Smooth muscle cell (in vitro differentiated cells): ENCODE data around the gene LRP1B. TPM values are rescaled to one million over a fixed set of nuclear protein-coding genes. Genes with fewer than 3 reads are reported as not detected.

Source experiments
- DNase-seq: peaks from one replicate; lab custom pipeline; 2025; ENCODE audit not compliant: unreplicated experiment; lab: John Stamatoyannopoulos, UW
- H2AFZ ChIP-seq: fragments of 200-600 bp; sonication (generic); 2 replicates; pipeline ENCODE4 v1.6.0; 2016; ENCODE audit warnings: antibody characterized with exemption, low read depth, mild to moderate bottlenecking
- H3F3A ChIP-seq: fragments of 200-600 bp; sonication (generic); 2 replicates; pipeline ENCODE4 v1.6.0; 2017; ENCODE audit warnings: antibody characterized with exemption, low read depth
- H3K27ac ChIP-seq: fragments of 200-600 bp; sonication (generic); 2 replicates; pipeline ENCODE4 v1.5.1; 2016; ENCODE audit warnings: low read depth, mild to moderate bottlenecking
- H3K27me3 ChIP-seq: fragments of 200-600 bp; sonication (generic); 2 replicates; pipeline ENCODE4 v1.6.1; 2016; ENCODE audit warnings: low read depth, mild to moderate bottlenecking
- H3K36me3 ChIP-seq: fragments of 200-600 bp; sonication (generic); 2 replicates; pipeline ENCODE4 v1.5.1; 2016; ENCODE audit warnings: low read depth
- H3K4me1 ChIP-seq: fragments of 200-600 bp; sonication (generic); 2 replicates; pipeline ENCODE4 v1.5.1; 2016; ENCODE audit warnings: low read depth
- H3K4me2 ChIP-seq: fragments of 200-600 bp; sonication (generic); 2 replicates; pipeline ENCODE4 v1.6.0; 2016; ENCODE audit warnings: mild to moderate bottlenecking
- H3K4me3 ChIP-seq: fragments of 200-600 bp; sonication (generic); 2 replicates; pipeline ENCODE4 v1.5.1; 2016; ENCODE audit warnings: mild to moderate bottlenecking
- H3K79me2 ChIP-seq: fragments of 200-600 bp; sonication (generic); 2 replicates; pipeline ENCODE4 v1.6.0; 2016; ENCODE audit warnings: low read depth, mild to moderate bottlenecking
- H3K9ac ChIP-seq: fragments of 200-600 bp; sonication (generic); 2 replicates; pipeline ENCODE4 v1.6.0; 2016; ENCODE audit warnings: low read depth
- H3K9me3 ChIP-seq: fragments of 200-600 bp; sonication (generic); replicated peaks from 2 replicates; pipeline ENCODE4 v1.5.1; 2016; ENCODE audit warnings: low read depth
- H4K20me1 ChIP-seq: fragments of 200-600 bp; sonication (generic); 2 replicates; pipeline ENCODE4 v1.6.0; 2016; ENCODE audit warnings: low read depth
- WGBS: methylation state at CpG from one replicate; pipeline ENCODE4 v1.1.7; 2016; ENCODE audit warnings: low lambda C conversion rate; 5-methylcytosine and 5-hydroxymethylcytosine counted together
- polyA plus RNA-seq: library from polyadenylated mRNA; unstranded; fragments of >200 nt; fragmentation: Nextera tagmentation; extraction: Ambion mirVana; gene quantifications from 2 replicates; pipeline ENCODE4 v1.2.1, GENCODE V29; 2016
- total RNA-seq: library from RNA; depleted of rRNA; stranded (reverse); fragments of >200 nt; gene quantifications from 2 replicates; pipeline ENCODE4 v1.2.3, GENCODE V29; 2014
- TF ChIP-seq, protein P1 (sequence below): fragments of 200-600 bp; sonication (generic); IDR thresholded peaks from 2 replicates; pipeline ENCODE4 v1.5.1; 2017; ENCODE audit warnings: borderline replicate concordance, mild to moderate bottlenecking, antibody characterized with exemption; ENCODE audit not compliant: insufficient read depth, poor library complexity, severe bottlenecking

Gene LRP1B
- total RNA-seq (1.1 and 2.9 TPM in 2 replicates), polyA plus RNA-seq (0.08 and 1.2 TPM in 2 replicates)

GRCh38 chr2:142131010-142131669 lies at the start of gene LRP1B:
LRP1B (minus strand) TSS chr2:142131016; CDS start chr2:142130729, 287 bp downstream.
- Histone ChIP-seq H3K36me3 (no peaks in the 10 kb centered on the region), H3K79me2 (no peaks in the 10 kb centered on the region), H3K27ac (no peak within 1 kb of the TSS), H3K4me1 (peaks cover 6% of the 10 kb centered on the region), H4K20me1 (no peaks in the 10 kb centered on the region), H3F3A (no peaks in the 10 kb centered on the region), H3K9ac (peak within 1 kb of the TSS; percentile 59), H3K9me3 (no peaks in the 10 kb centered on the region), H2AFZ (peak within 1 kb of the TSS; percentile 87), H3K4me2 (peak within 1 kb of the TSS; percentile 95), H3K27me3 (peaks cover 23% of the 10 kb centered on the region), H3K4me3 (peak within 1 kb of the TSS; percentile 65)
- TF ChIP-seq, protein P1, sequence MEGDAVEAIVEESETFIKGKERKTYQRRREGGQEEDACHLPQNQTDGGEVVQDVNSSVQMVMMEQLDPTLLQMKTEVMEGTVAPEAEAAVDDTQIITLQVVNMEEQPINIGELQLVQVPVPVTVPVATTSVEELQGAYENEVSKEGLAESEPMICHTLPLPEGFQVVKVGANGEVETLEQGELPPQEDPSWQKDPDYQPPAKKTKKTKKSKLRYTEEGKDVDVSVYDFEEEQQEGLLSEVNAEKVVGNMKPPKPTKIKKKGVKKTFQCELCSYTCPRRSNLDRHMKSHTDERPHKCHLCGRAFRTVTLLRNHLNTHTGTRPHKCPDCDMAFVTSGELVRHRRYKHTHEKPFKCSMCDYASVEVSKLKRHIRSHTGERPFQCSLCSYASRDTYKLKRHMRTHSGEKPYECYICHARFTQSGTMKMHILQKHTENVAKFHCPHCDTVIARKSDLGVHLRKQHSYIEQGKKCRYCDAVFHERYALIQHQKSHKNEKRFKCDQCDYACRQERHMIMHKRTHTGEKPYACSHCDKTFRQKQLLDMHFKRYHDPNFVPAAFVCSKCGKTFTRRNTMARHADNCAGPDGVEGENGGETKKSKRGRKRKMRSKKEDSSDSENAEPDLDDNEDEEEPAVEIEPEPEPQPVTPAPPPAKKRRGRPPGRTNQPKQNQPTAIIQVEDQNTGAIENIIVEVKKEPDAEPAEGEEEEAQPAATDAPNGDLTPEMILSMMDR: no peak
- no peak for DNase-seq
- WGBS: 2% methylated on average over 21 of the region's 21 CpGs

DNA sequence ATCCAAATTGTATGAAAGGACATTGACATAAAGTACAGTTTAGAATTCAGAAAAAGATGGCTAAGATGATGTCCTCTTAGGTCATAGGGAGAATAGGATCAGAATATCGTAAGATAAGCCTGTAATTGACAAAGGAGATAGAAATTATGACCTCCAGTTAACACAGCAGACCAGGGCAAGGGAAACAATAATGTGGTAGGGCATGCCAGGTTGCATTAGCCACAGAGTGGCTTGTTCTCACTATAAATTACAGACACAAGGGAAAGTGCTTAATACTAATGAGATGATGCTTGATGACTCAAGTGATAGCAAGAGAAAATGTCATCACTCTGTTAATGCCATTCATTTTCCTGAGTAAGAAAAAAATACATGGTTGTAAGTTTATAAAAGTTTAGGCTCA lies 48.9 kb upstream of the LRP1B start:
- no peaks in the 10 kb centered on the region for H3F3A ChIP-seq
- no peak overlapping the region for H2AFZ ChIP-seq
- no peak overlapping the region for H3K27ac ChIP-seq
- no peaks in the 10 kb centered on the region for H3K36me3 ChIP-seq
- 83% methylated on average over 1 of the region's 1 CpG for WGBS
- no peak overlapping the region for H3K4me3 ChIP-seq
- H3K27me3 ChIP-seq: no peaks in the 10 kb centered on the region
- TF ChIP-seq, protein P1: no peak
- H4K20me1 ChIP-seq: no peaks in the 10 kb centered on the region
- no peaks in the 10 kb centered on the region for H3K9me3 ChIP-seq
- no peaks in the 10 kb centered on the region for H3K79me2 ChIP-seq
- H3K9ac ChIP-seq: no peak overlapping the region
- H3K4me2 ChIP-seq: no peak overlapping the region
- DNase-seq: no peak
- no peaks in the 10 kb centered on the region for H3K4me1 ChIP-seq

DNA sequence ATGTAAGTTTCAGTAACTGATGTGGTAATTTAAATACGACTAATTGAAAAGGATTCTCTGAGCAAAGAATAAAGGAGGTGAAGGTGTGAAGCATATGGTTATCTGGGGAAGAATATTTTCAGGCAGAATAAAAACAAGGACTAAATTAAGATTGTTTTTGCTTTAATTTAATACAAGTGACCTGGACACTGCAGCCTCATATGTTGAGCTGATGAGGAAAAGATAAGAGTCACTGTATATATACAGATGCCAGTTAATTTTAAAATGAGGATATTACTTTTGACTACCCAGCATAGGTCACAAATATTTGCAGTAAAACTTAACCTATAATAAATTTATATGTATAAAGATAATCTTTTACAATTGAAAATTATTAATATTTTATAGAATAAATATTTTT lies 47.8 kb upstream of the LRP1B start:
- H3K27me3 ChIP-seq: no peaks in the 10 kb centered on the region
- no peaks in the 10 kb centered on the region for H3K4me1 ChIP-seq
- no peak for DNase-seq
- no peaks in the 10 kb centered on the region for H3K36me3 ChIP-seq
- WGBS: 90% methylated on average over 1 of the region's 1 CpG
- no peak overlapping the region for H2AFZ ChIP-seq
- H4K20me1 ChIP-seq: no peaks in the 10 kb centered on the region
- H3K27ac ChIP-seq: no peak overlapping the region
- H3K9me3 ChIP-seq: no peaks in the 10 kb centered on the region
- H3F3A ChIP-seq: no peaks in the 10 kb centered on the region
- TF ChIP-seq, protein P1: no peak
- no peak overlapping the region for H3K4me3 ChIP-seq
- H3K9ac ChIP-seq: no peak overlapping the region
- H3K4me2 ChIP-seq: no peak overlapping the region
- no peaks in the 10 kb centered on the region for H3K79me2 ChIP-seq

DNA sequence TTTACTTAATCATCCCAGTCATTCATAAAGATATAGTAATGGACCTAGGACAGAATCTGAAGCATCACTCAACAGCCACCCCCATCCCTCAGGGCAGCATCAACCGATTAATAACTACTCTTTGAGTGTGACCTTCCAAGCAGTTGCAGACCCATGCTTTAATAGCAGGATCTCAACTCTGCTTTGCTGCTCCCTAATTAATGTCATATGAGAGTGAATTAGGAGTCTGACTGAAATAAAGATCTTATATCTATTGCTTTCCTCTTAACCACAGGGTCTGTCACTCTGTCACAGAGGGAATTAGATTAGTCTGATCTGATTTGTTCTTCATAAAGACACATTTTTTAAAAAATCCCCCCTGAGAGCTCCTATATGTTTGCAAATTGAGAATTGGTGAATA lies 46.1 kb upstream of the LRP1B start:
- no peak for DNase-seq
- Histone ChIP-seq H3K9ac (no peak overlapping the region), H3F3A (no peaks in the 10 kb centered on the region), H3K36me3 (no peaks in the 10 kb centered on the region), H2AFZ (no peak overlapping the region), H3K27me3 (no peaks in the 10 kb centered on the region), H3K4me2 (no peak overlapping the region), H3K4me3 (no peak overlapping the region), H3K27ac (no peak overlapping the region), H4K20me1 (no peaks in the 10 kb centered on the region), H3K4me1 (no peaks in the 10 kb centered on the region), H3K79me2 (no peaks in the 10 kb centered on the region), H3K9me3 (no peaks in the 10 kb centered on the region)
- 17% methylated on average over 1 of the region's 1 CpG for whole genome bisulfite sequencing
- TF ChIP-seq, protein P1: no peak
